Neural progenitor cell (in vitro differentiated cells): ENCODE measurements around the gene ZFP36L2. TPM values are rescaled to one million over a fixed set of nuclear protein-coding genes. Genes with fewer than 3 reads are reported as not detected.

Experiments
- DNase-seq: peaks from one replicate; pipeline ENCODE4 v3.0.0-alpha.2; 2016; ENCODE audit warnings: low spot score
- H2AFZ ChIP-seq: fragments of 200-600 bp; sonication (generic); replicated peaks from 2 replicates; pipeline ENCODE4 v1.6.1; 2016; ENCODE audit warnings: antibody characterized with exemption
- H3F3A ChIP-seq: fragments of 200-600 bp; sonication (generic); 2 replicates; pipeline ENCODE4 v1.6.1; 2016; ENCODE audit warnings: antibody characterized with exemption, low read depth
- H3K27ac ChIP-seq: fragments of 200-600 bp; sonication (generic); 2 replicates; pipeline ENCODE4 v1.5.1; 2016; ENCODE audit warnings: mild to moderate bottlenecking
- H3K27me3 ChIP-seq: fragments of 200-600 bp; sonication (generic); 2 replicates; pipeline ENCODE4 v1.6.1; 2016; ENCODE audit warnings: mild to moderate bottlenecking, moderate library complexity
- H3K36me3 ChIP-seq: fragments of 200-600 bp; sonication (generic); 2 replicates; pipeline ENCODE4 v1.5.1; 2016
- H3K4me1 ChIP-seq: fragments of 200-600 bp; sonication (generic); 2 replicates; pipeline ENCODE4 v1.6.1; 2016; ENCODE audit warnings: mixed run types
- H3K4me2 ChIP-seq: fragments of 200-600 bp; sonication (generic); 2 replicates; pipeline ENCODE4 v1.6.1; 2016
- H3K4me3 ChIP-seq: fragments of 200-600 bp; sonication (generic); 2 replicates; pipeline ENCODE4 v1.5.1; 2016
- H3K79me2 ChIP-seq: fragments of 200-600 bp; sonication (generic); 2 replicates; pipeline ENCODE4 v1.6.1; 2016; ENCODE audit warnings: low read depth
- H3K9ac ChIP-seq: fragments of 200-600 bp; sonication (generic); 2 replicates; pipeline ENCODE4 v1.6.1; 2016
- H3K9me3 ChIP-seq: fragments of 200-600 bp; sonication (generic); 2 replicates; pipeline ENCODE4 v1.5.1; 2016; ENCODE audit warnings: low read depth
- H4K20me1 ChIP-seq: fragments of 200-600 bp; sonication (generic); 2 replicates; pipeline ENCODE4 v1.6.1; 2016; ENCODE audit warnings: low read depth
- H3K27ac Mint-ChIP-seq: 3 replicates; pipeline ENCODE4 v1.8.0; 2021; ENCODE audit warnings: mixed read lengths
- H3K27me3 Mint-ChIP-seq: 2 replicates; pipeline ENCODE4 v1.8.0; 2022; ENCODE audit warnings: low read depth, mild to moderate bottlenecking, inconsistent platforms, moderate library complexity, mixed read lengths; ENCODE audit not compliant: insufficient read depth
- H3K36me3 Mint-ChIP-seq: 3 replicates; pipeline ENCODE4 v1.8.0; 2021; ENCODE audit warnings: mixed read lengths
- H3K4me1 Mint-ChIP-seq: 3 replicates; pipeline ENCODE4 v1.8.0; 2021; ENCODE audit warnings: mixed read lengths
- H3K4me3 Mint-ChIP-seq: 3 replicates; pipeline ENCODE4 v1.8.0; 2021; ENCODE audit warnings: mild to moderate bottlenecking, moderate library complexity, mixed read lengths
- H3K9me3 Mint-ChIP-seq: 3 replicates; pipeline ENCODE4 v1.8.0; 2020; ENCODE audit warnings: mixed read lengths
- CTCF ChIP-seq: fragments of 200-600 bp; sonication (generic); IDR thresholded peaks from 2 replicates; pipeline ENCODE4 v1.5.1; 2017; ENCODE audit warnings: antibody characterized with exemption, mild to moderate bottlenecking
- EZH2 ChIP-seq: fragments of 200-600 bp; sonication (generic); IDR thresholded peaks from 2 replicates; pipeline ENCODE4 v1.6.1; 2017; ENCODE audit warnings: antibody characterized with exemption, mild to moderate bottlenecking, moderate library complexity
- EZH2phosphoT487 ChIP-seq: fragments of 200-600 bp; sonication (generic); IDR thresholded peaks from 2 replicates; pipeline ENCODE4 v1.6.1; 2017; ENCODE audit warnings: antibody characterized with exemption
- total RNA-seq: library from RNA; depleted of rRNA; stranded (reverse); fragments of >200 nt; gene quantifications from 2 replicates; pipeline ENCODE4 v1.2.3, GENCODE V29; 2015; ENCODE audit warnings: low replicate concordance

The ZFP36L2 gene
- total RNA-seq, 1 donor from 2014 or later: 13.8 TPM

- H3K27ac Mint-ChIP-seq: peak overlapping the region; percentile 42
- no peak overlapping the region for H3K27ac ChIP-seq
Measured at GRCh38 chr2:43273529-43273928, 47.1 kb upstream of the ZFP36L2 start.

GRCh38 chr2:43270930-43271615 lies 44.7 kb upstream of the ZFP36L2 start:
- peaks cover 34% of the 10 kb centered on the region for H3K4me1 ChIP-seq
- no peak overlapping the region for H2AFZ ChIP-seq
- Mint-ChIP-seq H3K36me3 (peaks cover 6% of the 10 kb centered on the region), H3K27ac (peak overlapping the region; percentile 6), H3K4me3 (no peak overlapping the region), H3K9me3 (no peaks in the 10 kb centered on the region), H3K4me1 (peaks cover 55% of the 10 kb centered on the region), H3K27me3 (peaks cover 2% of the 10 kb centered on the region)
- H3K79me2 ChIP-seq: no peaks in the 10 kb centered on the region
- no peaks in the 10 kb centered on the region for H3K27me3 ChIP-seq
- no peaks in the 10 kb centered on the region for H4K20me1 ChIP-seq
- H3K4me3 ChIP-seq: no peak overlapping the region
- no peaks in the 10 kb centered on the region for H3K9me3 ChIP-seq
- H3K36me3 ChIP-seq: no peaks in the 10 kb centered on the region
- no peak for TF ChIP-seq EZH2phosphoT487
- TF ChIP-seq CTCF: peak; percentile 38
- no peak for TF ChIP-seq EZH2
- no peak for DNase-seq
- H3K4me2 ChIP-seq: no peak overlapping the region
- H3F3A ChIP-seq: peaks cover 11% of the 10 kb centered on the region
- H3K27ac ChIP-seq: no peak overlapping the region
- H3K9ac ChIP-seq: no peak overlapping the region

More at GRCh38 chr2:43273529-43273928, 47.1 kb upstream of the ZFP36L2 start:
- Histone ChIP-seq H3K4me2 (no peak overlapping the region), H3F3A (peaks cover 11% of the 10 kb centered on the region), H3K4me3 (no peak overlapping the region), H3K9me3 (no peaks in the 10 kb centered on the region), H2AFZ (no peak overlapping the region), H3K79me2 (no peaks in the 10 kb centered on the region), H3K27me3 (no peaks in the 10 kb centered on the region), H4K20me1 (no peaks in the 10 kb centered on the region), H3K36me3 (no peaks in the 10 kb centered on the region), H3K4me1 (peaks cover 27% of the 10 kb centered on the region), H3K9ac (no peak overlapping the region)
- H3K4me1 Mint-ChIP-seq: peaks cover 52% of the 10 kb centered on the region
- no peaks in the 10 kb centered on the region for H3K27me3 Mint-ChIP-seq
- peaks cover 2% of the 10 kb centered on the region for H3K36me3 Mint-ChIP-seq
- no peaks in the 10 kb centered on the region for H3K9me3 Mint-ChIP-seq
- no peak overlapping the region for H3K4me3 Mint-ChIP-seq
- TF ChIP-seq EZH2phosphoT487: no peak
- DNase-seq: no peak

DNA sequence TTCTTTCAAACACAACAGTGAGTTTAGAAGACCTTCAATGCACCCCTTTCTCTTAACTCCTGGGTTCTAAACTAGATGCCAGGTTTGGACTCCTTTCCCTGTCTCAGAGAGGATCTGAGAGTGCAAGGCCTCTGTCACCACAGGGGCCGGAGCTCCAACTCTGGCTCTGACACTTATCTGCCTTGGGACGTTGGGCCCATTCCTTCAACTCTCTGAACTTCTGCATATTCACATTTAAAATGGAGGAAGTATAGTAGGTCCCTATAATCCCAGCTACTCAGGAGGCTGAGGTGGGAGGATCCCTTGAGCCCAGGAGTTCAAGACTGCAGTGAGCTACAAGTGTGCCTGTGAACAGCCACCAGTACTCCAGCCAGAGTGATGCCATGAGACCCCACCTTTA lies 44.1 kb upstream of the ZFP36L2 start:
- Histone ChIP-seq H4K20me1 (no peaks in the 10 kb centered on the region), H3K4me3 (no peak overlapping the region), H3K4me1 (peaks cover 40% of the 10 kb centered on the region), H3K79me2 (no peaks in the 10 kb centered on the region), H3F3A (peaks cover 11% of the 10 kb centered on the region), H3K9me3 (no peaks in the 10 kb centered on the region), H3K36me3 (no peaks in the 10 kb centered on the region), H2AFZ (no peak overlapping the region), H3K9ac (no peak overlapping the region), H3K27me3 (no peaks in the 10 kb centered on the region), H3K4me2 (no peak overlapping the region), H3K27ac (no peak overlapping the region)
- TF ChIP-seq EZH2: no peak
- TF ChIP-seq EZH2phosphoT487: no peak
- no peak for TF ChIP-seq CTCF
- peak overlapping the region; percentile 22 for H3K4me3 Mint-ChIP-seq
- H3K27me3 Mint-ChIP-seq: peaks cover 2% of the 10 kb centered on the region
- peak overlapping the region; percentile 72 for H3K27ac Mint-ChIP-seq
- no peak for DNase-seq
- H3K4me1 Mint-ChIP-seq: peaks cover 56% of the 10 kb centered on the region
- peaks cover 6% of the 10 kb centered on the region for H3K36me3 Mint-ChIP-seq
- no peaks in the 10 kb centered on the region for H3K9me3 Mint-ChIP-seq

DNA sequence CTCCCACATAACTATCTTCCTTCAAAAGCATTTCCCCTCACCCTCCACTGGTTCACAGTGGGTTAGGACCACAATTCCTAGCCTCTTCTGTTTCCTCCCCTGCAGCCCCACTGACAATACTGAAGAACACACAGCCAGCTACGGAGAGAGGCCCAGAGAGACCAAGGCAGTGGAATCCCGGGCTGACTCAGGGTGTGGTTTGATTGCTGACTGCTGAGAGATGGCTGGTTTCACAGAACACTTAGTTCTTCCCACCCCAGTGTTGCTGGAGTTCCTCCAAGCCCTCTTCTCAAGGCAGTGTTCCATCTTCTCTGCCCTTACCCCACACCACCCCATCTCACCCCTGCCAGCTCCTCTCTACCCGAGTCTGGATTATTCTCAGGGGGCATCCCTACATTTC lies 43.3 kb upstream of the ZFP36L2 start:
- H3K4me2 ChIP-seq: no peak overlapping the region
- H4K20me1 ChIP-seq: no peaks in the 10 kb centered on the region
- Mint-ChIP-seq H3K27ac (no peak overlapping the region), H3K4me1 (peaks cover 57% of the 10 kb centered on the region), H3K9me3 (no peaks in the 10 kb centered on the region), H3K36me3 (peaks cover 6% of the 10 kb centered on the region), H3K4me3 (no peak overlapping the region), H3K27me3 (peaks cover 2% of the 10 kb centered on the region)
- H3K27me3 ChIP-seq: no peaks in the 10 kb centered on the region
- H3K27ac ChIP-seq: no peak overlapping the region
- TF ChIP-seq EZH2 (no peak), EZH2phosphoT487 (no peak), CTCF (no peak)
- H3K9ac ChIP-seq: no peak overlapping the region
- H3K36me3 ChIP-seq: no peaks in the 10 kb centered on the region
- no peak overlapping the region for H3K4me3 ChIP-seq
- H2AFZ ChIP-seq: no peak overlapping the region
- no peaks in the 10 kb centered on the region for H3K9me3 ChIP-seq
- DNase-seq: no peak
- no peaks in the 10 kb centered on the region for H3K79me2 ChIP-seq
- H3K4me1 ChIP-seq: peaks cover 43% of the 10 kb centered on the region
- peaks cover 11% of the 10 kb centered on the region for H3F3A ChIP-seq
